Measurements from ENCODE around the gene CORO7. TPM values are rescaled to one million over a fixed set of nuclear protein-coding genes. Genes with fewer than 3 reads are reported as not detected.

Gene CORO7
- total RNA-seq, 4 donors from 2014 or later: 46.8 to 330 (median 58.1) TPM

- in situ Hi-C loops (cut with MboI; ENCODE audit: low pct_ligation_motif_present in 1 of 4, low pct_unique_long_range_greater_than_20kb in 1 of 4, low sequenced_read_pairs in 3 of 4): no loop called here
- no peak for DNase-seq
- WGBS, 2 donors (ENCODE audit: low coverage in 1 of 2): 90% methylated on average over 11 of the region's 11 CpGs; no CpG with 5 or more reads in 1 of the 2 donors
- Histone ChIP-seq H3K27ac (no peak overlapping the region), H3K4me3 (no peak overlapping the region), H3K9me3 (no peaks in the 10 kb centered on the region), H3K4me1 (no peaks in the 10 kb centered on the region), H3K27me3 (no peaks in the 10 kb centered on the region), H3K36me3 (peaks cover 0 to 88% (median 44%) of the 10 kb centered on the region in 4 donors)
- no peak for TF ChIP-seq POLR2A (IDR thresholded peaks at IDR 0.05)
- no peak for TF ChIP-seq POLR2AphosphoS5 (IDR thresholded peaks at IDR 0.05)
- TF ChIP-seq EP300 (IDR thresholded peaks at IDR 0.05; ENCODE audit: low read depth): no peak
- TF ChIP-seq, protein P1, sequence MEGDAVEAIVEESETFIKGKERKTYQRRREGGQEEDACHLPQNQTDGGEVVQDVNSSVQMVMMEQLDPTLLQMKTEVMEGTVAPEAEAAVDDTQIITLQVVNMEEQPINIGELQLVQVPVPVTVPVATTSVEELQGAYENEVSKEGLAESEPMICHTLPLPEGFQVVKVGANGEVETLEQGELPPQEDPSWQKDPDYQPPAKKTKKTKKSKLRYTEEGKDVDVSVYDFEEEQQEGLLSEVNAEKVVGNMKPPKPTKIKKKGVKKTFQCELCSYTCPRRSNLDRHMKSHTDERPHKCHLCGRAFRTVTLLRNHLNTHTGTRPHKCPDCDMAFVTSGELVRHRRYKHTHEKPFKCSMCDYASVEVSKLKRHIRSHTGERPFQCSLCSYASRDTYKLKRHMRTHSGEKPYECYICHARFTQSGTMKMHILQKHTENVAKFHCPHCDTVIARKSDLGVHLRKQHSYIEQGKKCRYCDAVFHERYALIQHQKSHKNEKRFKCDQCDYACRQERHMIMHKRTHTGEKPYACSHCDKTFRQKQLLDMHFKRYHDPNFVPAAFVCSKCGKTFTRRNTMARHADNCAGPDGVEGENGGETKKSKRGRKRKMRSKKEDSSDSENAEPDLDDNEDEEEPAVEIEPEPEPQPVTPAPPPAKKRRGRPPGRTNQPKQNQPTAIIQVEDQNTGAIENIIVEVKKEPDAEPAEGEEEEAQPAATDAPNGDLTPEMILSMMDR (IDR thresholded peaks at IDR 0.05): no peak
- intact Hi-C loops (cut with DNase I; ENCODE audit: low total_unique reads): no loop called here
Measured at GRCh38 chr16:4442371-4442770, 26.0 kb upstream of the CORO7 start.

- Histone ChIP-seq H3K4me1 (no peaks in the 10 kb centered on the region), H3K36me3 (peaks cover 0 to 66% (median 30%) of the 10 kb centered on the region in 4 donors), H3K4me3 (no peak overlapping the region), H3K27ac (no peak overlapping the region), H3K27me3 (no peaks in the 10 kb centered on the region), H3K9me3 (no peaks in the 10 kb centered on the region)
- DNase-seq: no peak
- intact Hi-C loops (cut with DNase I; ENCODE audit: low total_unique reads): no loop called here
- in situ Hi-C loops (cut with MboI; ENCODE audit: low pct_ligation_motif_present in 1 of 4, low pct_unique_long_range_greater_than_20kb in 1 of 4, low sequenced_read_pairs in 3 of 4): no loop called here
- 100% methylated on average over 1 to 3 of the region's 3 CpGs for WGBS, 2 donors (ENCODE audit: low coverage in 1 of 2)
- TF ChIP-seq, protein P1 (IDR thresholded peaks at IDR 0.05): no peak
- TF ChIP-seq POLR2AphosphoS5 (IDR thresholded peaks at IDR 0.05) (no peak), EP300 (IDR thresholded peaks at IDR 0.05; ENCODE audit: low read depth) (no peak), POLR2A (IDR thresholded peaks at IDR 0.05) (no peak)
Measured at GRCh38 chr16:4437366-4437765, 21.0 kb upstream of the CORO7 start.

DNA sequence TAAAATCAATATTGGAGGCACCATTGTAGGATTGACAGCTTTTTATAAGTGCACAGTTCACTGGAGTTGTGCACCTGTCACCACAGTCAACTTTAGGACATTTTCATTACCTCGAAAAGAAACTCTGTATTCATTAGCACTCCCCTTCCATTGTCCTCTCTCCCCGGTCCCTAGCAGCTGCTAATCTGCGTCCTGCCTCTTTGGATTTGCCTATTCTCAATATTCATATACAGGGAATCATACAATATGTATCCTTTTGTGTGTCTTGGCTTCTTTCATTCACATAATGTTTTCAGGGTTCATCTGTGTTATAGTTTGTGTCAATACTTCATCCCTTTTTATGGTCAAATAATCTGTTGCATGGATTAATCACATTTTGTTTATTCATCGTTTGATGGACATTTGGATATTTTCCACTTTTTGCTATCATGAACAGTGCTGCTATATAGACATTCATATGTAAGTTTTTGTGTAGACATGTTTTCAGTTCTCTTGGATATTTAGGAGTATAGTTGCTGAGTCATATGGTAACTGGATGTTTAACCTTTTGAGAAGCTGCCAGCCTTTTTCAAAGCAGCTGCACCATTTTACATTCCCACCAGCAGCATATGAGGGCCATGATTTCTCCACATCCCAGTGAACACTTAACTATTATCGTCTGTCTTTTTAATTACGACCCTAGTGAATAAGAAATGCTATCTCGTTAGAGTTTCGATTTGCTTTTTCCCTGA, 19.1 kb upstream of the CORO7 start:
- no peak for TF ChIP-seq EP300 (IDR thresholded peaks at IDR 0.05; ENCODE audit: low read depth)
- TF ChIP-seq, protein P1 (IDR thresholded peaks at IDR 0.05): no peak
- no peak for TF ChIP-seq POLR2AphosphoS5 (IDR thresholded peaks at IDR 0.05)
- no peak for TF ChIP-seq POLR2A (IDR thresholded peaks at IDR 0.05)
- Histone ChIP-seq H3K27ac (no peak overlapping the region), H3K36me3 (peaks cover 0 to 53% (median 23%) of the 10 kb centered on the region in 4 donors), H3K9me3 (no peaks in the 10 kb centered on the region), H3K27me3 (no peaks in the 10 kb centered on the region), H3K4me1 (no peaks in the 10 kb centered on the region), H3K4me3 (no peak overlapping the region)
- WGBS, 2 donors (ENCODE audit: low coverage in 1 of 2): 71 to 79% methylated on average over 8 of the region's 8 CpGs
- in situ Hi-C loops (cut with MboI; ENCODE audit: low pct_ligation_motif_present in 1 of 4, low pct_unique_long_range_greater_than_20kb in 1 of 4, low sequenced_read_pairs in 3 of 4): no loop called here
- DNase-seq: no peak
- intact Hi-C loops (cut with DNase I; ENCODE audit: low total_unique reads): no loop called here

DNA sequence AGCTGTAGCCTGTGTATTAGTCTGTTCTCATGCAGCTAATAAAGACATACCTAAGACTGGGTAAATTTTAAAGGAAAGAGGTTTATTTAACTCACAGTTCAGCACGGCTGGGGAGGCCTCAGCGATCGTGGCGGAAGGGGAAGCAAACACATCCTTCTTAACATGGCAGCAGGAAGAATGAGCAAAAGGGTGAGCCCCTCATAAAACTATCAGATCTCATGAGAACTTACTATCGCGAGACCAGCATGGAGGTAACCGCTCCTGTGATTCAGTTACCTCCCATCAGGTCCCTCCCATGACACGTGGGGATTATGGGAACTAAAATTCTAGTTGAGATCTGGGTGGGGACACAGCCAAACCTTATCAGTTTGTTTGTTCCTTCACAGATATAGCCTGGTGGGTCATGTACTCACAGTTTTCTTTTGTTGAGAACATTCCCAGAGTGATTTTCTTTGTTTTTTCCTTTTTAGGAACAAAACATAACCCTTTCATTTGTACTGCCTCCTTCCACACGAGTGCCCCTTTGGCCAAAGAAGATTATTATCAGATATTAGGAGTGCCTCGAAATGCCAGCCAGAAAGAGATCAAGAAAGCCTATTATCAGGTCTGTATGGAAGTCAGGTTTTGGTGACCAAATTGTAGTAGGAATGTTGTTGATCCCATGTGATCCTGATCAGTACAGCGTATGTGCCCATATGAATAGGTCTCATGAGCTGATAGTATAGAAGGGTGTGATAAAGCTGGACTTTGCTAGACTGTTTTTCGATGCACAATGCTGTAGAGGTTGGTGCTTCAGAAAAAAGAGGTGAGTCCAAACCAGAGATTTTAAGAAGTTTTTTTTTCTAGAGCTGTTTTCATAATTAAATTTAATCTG, 17.8 kb upstream of the CORO7 start:
- H3K4me3 ChIP-seq: no peak overlapping the region
- WGBS, 2 donors (ENCODE audit: low coverage in 1 of 2): 80 to 88% methylated on average over 9 to 12 of the region's 12 CpGs
- no peak for TF ChIP-seq POLR2AphosphoS5 (IDR thresholded peaks at IDR 0.05)
- no peak for TF ChIP-seq EP300 (IDR thresholded peaks at IDR 0.05; ENCODE audit: low read depth)
- TF ChIP-seq, protein P1 (IDR thresholded peaks at IDR 0.05): no peak
- no peak for TF ChIP-seq POLR2A (IDR thresholded peaks at IDR 0.05)
- no peak overlapping the region for H3K27ac ChIP-seq
- intact Hi-C loops (cut with DNase I; ENCODE audit: low total_unique reads): no loop called here
- DNase-seq: no peak
- peaks cover 0 to 41% (median 18%) of the 10 kb centered on the region in 4 donors for H3K36me3 ChIP-seq
- in situ Hi-C loops (cut with MboI; ENCODE audit: low pct_ligation_motif_present in 1 of 4, low pct_unique_long_range_greater_than_20kb in 1 of 4, low sequenced_read_pairs in 3 of 4): no loop called here
- no peaks in the 10 kb centered on the region for H3K9me3 ChIP-seq
- H3K27me3 ChIP-seq: no peaks in the 10 kb centered on the region
- H3K4me1 ChIP-seq: no peaks in the 10 kb centered on the region

All from transverse colon (tissue), 4 donors.